H1 (cell line): ENCODE measurements around the gene PFN4.
"Not testable (repeated sequence)": the region's sequence is repeated elsewhere in the genome, so short reads cannot be mapped to it uniquely, and the experiment has no call there.

ENCODE experiments used
- EZH2 ChIP-seq: fragments of 200-600 bp; sonication (generic); IDR thresholded peaks from 2 replicates; pipeline ENCODE4 v1.7.1; 2012; ENCODE audit warnings: low read depth, mild to moderate bottlenecking, moderate library complexity, low read length, inconsistent platforms; ENCODE audit not compliant: severe bottlenecking
- HDAC6 ChIP-seq: IDR thresholded peaks from one replicate; pipeline ENCODE4 v1.7.1; 2012; ENCODE audit warnings: low read depth, mild to moderate bottlenecking, inconsistent platforms, low read length, moderate library complexity
- RAD21 ChIP-seq, 2 experiments: IDR thresholded peaks in 1 of 2; conservative IDR thresholded peaks in 1 of 2; 2 replicates each; pipeline ENCODE4 v1.6.1; 2011; ENCODE audit warnings: low read depth in 2 of 2, low read length in 2 of 2, improper control_type of control experiment in 1 of 2, inconsistent platforms in 1 of 2, mild to moderate bottlenecking in 1 of 2, moderate library complexity in 1 of 2
- SP4 ChIP-seq: IDR thresholded peaks from 2 replicates; pipeline ENCODE4 v1.6.1; 2012; ENCODE audit warnings: low read length, inconsistent platforms
- YY1 ChIP-seq: IDR thresholded peaks from 2 replicates; pipeline ENCODE4 v1.6.1; 2011; ENCODE audit warnings: low read depth, mild to moderate bottlenecking, low read length
- TF ChIP-seq, protein P1 (sequence below), 3 experiments: IDR thresholded peaks; 1 replicate in 2 of 3; 2 replicates in 1 of 3; pipeline versions ENCODE4 v1.5.1 to v1.6.1; 2011; ENCODE audit warnings: low read length in 3 of 3, mild to moderate bottlenecking in 3 of 3, inconsistent platforms in 2 of 3, low read depth in 1 of 3, moderate library complexity in 1 of 3; ENCODE audit not compliant: insufficient read depth in 1 of 3; ENCODE audit errors: control extremely low read depth in 1 of 3

GRCh38 chr2:24140305-24140704 is 17.2 kb upstream of the PFN4 start:
- TF ChIP-seq, protein P1, sequence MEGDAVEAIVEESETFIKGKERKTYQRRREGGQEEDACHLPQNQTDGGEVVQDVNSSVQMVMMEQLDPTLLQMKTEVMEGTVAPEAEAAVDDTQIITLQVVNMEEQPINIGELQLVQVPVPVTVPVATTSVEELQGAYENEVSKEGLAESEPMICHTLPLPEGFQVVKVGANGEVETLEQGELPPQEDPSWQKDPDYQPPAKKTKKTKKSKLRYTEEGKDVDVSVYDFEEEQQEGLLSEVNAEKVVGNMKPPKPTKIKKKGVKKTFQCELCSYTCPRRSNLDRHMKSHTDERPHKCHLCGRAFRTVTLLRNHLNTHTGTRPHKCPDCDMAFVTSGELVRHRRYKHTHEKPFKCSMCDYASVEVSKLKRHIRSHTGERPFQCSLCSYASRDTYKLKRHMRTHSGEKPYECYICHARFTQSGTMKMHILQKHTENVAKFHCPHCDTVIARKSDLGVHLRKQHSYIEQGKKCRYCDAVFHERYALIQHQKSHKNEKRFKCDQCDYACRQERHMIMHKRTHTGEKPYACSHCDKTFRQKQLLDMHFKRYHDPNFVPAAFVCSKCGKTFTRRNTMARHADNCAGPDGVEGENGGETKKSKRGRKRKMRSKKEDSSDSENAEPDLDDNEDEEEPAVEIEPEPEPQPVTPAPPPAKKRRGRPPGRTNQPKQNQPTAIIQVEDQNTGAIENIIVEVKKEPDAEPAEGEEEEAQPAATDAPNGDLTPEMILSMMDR (IDR thresholded peaks at IDR 0.05; ENCODE audit: control extremely low read depth in 1 of 3, insufficient read depth in 1 of 3, low read depth in 1 of 3, low read length in 3 of 3): not testable (repeated sequence)
- TF ChIP-seq HDAC6; EZH2; YY1; RAD21 (IDR thresholded peaks at IDR 0.05 in 1 of 2, conservative IDR thresholded peaks at IDR 0.05 in 1 of 2; ENCODE audit: low read depth in 2 of 2, low read length in 2 of 2); SP4: not testable (repeated sequence)
